Renal cortical epithelial cell (primary cell): Measurements from ENCODE around the gene AMFR. TPM values are rescaled to one million over a fixed set of nuclear protein-coding genes. Genes with fewer than 3 reads are reported as not detected.

Experiments
- DNase-seq: peaks from one replicate; pipeline ENCODE4 v3.0.0-alpha.2; 2011; ENCODE audit warnings: low read depth
- total RNA-seq: library from RNA; depleted of rRNA; stranded (reverse); fragments of >200 nt; gene quantifications from 2 replicates; pipeline ENCODE4 v1.2.3, GENCODE V29; 2014

The AMFR gene
- total RNA-seq, 1 donor from 2014 or later: 415 TPM

DNA sequence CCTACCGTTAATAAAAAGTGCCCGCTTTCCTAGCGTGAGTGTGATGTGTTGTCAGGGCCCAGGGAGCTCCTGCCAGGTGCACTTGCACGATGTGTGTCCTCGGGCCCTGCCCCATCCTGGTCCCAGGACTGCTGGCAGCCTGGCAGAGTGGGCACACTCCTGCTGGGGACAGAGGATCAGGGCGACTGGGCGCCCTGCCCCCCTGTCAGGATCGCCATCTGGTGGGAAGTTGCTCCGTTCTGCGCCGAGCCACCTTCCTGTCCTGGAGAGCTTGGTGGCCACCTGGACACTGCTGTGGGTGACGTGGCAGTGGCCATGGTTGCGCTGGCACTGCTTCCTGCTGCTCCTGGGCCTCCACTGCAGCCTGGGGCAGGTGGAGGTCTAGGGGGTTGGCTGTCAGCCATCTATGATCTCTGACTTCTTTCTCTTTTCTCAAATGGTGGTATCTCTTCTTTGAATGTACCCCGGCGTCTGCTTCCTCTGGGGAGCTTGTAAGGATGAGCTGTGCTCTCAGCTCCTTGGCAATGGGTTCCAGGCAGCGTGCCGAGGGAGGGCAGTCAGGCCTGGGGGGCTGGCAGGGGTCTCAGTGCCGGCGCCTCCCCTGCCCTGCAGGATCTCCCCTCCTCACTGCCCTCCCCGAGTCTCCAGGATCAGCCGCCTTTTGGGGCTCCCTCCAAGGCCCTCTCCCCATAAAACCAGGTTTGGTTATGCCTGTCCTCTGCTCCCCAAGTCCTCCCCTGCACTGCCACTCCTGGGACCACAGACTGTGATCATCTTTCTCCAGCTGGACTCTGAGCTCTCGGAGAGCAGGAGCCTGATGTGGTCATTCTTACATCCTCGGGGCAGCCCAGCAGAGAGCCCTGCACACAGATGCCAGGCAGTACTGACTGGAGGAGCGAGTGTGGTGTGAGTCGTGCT is 76.9 kb downstream of the AMFR start:
- no peak for DNase-seq

DNA sequence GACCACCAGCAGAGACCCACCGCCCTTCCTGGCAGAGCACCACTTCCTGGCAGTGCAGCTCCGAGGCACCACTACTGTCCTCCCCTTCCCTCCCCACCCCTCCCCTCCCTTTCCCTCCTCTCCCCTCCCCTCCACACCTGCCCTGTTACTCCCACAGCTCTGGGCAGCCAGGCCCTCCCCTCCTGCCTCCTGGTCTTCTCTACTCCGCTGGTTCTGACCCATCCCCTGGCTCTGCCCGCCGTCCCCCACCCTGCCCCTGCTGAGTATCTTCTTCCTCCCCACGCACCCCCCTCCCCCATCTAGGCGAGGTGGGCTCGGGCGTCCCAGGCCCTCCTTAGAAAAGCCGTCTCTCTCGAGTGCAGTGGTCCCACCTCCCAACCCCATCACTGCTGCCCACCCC is 77.7 kb downstream of the AMFR start:
- no peak for DNase-seq

DNA sequence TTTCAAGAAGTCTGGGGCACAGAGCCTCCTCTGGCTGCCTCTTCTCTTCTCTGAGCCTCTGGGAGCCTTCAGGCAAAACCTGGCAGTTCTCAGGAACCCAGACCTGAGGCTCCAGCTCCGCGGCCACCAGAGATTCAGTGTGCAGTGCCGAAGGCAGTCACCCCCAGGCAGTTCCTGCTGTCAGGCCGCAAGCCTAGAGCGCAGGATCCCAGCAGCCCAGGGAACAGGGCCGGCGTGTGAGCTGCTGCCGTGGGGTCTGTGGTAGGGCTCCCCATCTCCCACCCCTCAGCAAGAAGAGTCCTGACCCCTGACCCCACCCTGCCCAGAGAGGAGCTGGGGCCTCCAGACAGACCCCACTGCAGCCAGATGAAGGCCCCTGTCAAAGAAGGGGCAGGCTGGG is 78.2 kb downstream of the AMFR start:
- no peak for DNase-seq

DNA sequence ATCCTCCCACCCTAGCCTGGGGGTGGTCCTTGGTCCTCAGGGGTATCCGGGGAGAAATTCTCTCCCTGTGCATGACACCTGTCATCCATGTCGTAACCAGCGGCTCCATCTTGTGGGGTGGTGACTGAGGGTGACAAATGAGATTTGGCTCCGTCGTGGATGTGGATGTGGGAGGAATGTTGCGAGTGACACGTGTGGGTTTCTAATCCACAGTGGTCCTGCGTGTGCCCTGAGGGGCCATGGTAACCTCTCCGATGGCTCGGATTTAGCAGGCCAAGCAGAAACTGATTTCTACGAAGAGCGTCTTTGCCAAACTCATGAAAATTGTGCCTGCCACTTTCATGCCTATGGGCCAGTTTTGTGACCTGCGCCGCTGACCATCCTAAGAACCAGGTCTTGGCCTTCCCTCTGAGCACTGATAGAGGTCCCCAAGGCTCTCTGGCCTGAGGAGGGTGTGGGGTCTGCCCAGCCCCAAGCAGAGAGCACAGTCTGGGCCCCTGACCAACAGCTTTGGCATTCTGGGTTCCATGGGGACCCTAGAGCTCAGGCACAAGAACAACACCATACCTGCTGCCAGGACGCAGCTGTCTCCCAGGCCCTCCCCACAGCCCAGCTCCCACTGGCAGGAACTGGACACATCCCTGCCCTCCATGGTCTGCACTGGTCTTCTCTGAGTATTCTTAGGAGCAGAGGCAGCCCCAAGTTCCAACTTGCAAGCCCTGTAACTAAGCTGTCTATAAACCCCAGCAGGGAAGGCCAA is 79.0 kb downstream of the AMFR start:
- no peak for DNase-seq

DNA sequence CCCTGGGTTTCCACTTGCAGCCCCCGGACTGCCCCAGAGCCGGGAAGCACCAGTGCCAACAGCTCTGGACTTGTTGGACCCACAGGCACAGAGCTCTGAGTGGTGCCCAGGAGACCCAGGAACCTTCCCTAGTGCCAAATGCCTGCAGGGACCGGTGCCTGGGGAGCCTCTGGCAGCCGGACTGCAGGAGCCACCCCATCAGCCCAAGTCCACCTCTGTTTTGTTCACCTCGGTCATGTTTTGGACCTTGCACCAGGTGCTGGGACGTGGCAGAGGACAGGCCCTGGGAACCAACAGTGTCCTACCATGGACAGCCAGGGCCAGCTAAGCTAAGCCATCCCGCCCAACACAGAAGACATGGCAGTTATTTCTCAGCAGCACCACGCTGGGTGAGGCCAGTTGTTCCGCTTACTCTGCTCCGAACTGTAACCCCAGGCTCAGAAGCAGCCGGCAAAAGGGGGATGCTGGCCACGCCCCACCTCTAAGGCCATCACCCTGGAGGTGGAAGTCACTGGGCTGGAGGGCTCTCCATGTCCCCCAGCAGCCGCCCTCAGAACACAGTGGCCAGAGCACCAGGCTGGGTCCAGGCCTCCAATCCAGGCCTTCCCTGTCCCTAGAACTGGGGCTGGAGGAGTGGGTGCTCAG is 79.8 kb downstream of the AMFR start:
- no peak for DNase-seq

DNA sequence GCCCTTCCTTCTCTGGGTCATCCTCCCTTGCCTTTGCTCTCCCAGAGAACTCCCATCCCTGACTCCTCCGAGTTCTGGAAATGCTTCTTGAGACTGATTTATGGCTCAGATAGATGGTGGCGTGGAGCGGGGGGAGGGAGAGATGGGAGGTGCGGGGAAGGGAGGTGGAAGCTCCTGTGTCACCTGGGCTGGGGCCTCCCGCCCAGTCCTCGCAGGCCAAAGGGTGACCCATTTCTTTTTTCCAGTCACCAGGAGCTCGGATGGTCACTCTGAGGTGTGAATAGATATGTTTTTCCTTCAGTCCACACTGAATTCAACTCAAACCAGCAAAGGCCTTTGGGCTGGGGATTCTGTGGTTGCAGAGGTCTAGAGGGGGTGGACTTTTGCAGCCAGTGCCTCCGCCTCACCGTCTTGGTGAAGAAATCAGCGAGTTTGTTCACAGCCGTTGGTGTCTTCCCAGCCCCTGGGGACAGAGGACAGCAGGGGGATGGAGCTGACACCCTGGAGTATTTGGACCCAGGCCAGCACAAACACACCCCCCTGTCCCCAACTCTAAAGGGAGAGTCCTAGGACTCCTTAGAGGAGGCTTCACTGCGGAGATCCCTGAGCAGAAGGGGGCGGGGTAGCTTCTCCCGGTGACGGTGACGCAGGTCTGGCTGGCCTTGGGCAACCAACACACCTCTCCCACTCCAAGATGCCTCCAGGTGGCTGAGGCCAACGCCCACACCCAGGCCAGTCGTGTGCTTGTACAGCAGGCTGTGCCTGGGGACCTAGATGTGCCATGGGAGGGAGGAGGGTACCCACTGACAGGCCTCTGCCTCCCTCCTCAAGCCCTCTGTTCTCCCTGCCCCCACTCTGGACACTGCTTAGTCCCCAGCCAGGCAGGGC is 80.6 kb downstream of the AMFR start:
- no peak for DNase-seq

DNA sequence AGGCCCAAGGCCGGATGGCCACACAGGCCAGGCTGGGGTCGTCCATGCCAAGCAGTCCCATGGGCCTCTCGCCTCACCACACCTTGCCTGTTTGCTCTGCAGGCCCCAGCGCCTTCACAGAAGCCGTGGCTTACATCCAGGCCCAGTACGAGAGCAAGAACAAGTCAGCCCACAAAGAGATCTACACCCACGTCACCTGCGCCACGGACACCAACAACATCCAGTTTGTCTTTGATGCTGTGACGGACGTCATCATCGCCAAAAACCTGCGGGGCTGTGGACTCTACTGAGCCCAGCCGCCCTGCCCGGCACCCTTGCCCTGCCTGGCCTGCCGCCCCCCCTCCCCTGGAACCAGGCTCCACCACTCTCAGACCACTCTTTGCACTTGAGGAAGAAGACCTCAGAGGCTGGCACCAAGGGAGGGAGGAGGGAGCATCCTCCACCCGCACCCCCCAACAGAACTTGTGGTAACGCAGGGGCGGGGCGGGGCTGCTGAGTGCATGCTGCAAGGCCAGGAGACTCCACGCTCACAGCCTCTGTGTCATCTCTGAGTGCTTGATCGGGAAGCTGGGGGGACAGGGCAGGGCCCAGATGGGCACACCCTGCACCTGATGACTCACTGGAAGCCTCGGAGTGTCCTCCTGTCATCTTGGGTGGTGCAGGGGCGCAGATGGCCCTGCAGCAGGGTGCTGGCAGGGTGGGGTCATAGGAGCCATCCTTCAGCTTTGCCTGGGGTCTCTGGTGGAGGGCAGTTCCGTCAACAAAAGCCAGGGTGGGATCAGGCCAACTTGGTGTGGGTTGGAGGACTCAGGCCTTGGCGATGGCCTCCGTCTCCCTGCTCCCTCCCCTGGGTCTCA is 81.5 kb downstream of the AMFR start:
- DNase-seq: no peak

DNA sequence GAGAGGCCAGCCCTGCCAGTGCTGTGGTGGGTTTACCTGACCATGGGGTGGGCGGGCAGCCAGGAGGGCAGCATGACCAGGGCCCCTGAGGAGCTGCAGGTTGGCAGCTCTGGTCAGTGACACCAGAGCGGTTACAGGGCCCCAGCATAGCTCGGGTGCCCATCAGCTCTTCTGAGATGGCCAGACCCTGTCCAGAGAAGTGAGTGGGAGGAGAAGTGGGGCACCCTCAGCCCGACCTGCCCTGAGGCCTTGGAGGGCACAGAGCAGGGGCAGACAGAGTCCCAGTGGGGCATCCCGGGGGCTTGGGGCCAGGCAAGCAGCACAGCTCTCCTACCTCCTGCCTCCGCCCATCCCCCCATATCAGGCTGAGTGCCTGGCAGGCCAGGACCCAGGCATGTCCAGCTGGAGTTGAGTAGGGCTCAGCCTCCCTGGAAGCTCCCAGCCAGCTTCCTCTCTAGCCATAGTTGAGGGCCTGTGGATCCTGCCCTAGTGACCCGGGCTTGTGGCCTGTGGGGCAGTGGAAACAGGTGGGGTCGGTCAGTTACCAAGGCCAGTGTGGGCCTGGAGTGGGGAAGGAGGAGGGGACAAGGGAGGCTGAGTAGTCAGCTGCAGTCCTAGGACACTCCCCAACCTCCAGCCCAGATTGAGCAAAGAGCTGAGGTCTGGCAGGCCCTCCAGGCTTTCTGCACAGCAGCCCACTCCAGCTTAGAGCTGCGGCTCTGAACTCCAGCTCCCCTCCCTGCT is 83.5 kb downstream of the AMFR start:
- DNase-seq: no peak

DNA sequence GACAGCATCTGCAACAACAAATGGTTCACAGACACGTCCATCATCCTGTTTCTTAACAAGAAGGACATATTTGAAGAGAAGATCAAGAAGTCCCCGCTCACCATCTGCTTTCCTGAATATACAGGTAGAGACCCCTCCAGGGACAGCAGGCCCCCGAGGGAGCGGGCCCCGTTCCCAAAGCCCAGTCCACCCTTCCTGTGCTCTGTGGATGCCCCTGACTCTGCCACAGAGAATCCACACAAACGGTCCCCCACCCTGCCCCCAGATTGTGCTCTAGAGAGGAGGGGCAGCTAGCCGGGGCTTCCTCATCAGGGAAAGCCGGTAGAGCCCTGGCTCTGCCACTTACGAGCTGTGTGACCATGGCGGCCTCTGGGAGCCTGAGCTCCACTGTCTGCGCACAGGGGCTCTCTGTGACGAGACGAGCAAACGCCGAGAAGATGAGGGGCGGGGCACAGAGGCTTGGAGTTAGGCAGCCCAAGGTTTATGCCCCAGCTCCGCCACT is 84.4 kb downstream of the AMFR start:
- DNase-seq: no peak

DNA sequence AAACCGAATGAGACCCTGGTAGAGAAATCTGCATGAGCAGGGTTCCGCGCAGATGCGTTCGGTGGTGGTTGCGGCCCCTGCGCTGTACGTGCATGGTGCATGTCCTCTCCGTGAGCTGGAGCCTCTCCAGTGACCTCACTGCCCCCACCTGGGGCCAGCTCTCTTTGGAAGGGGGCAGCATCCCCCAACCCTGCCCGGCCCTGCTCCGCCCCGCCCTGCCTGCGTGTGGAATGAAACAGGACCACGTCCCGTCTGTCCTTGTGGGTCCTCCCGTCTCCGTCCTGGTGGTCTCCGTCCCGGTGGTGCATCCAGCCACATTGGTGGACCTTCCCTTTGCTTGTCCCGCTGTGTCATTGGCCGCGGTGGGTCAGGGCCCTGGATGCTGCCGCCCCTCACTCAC is 84.9 kb downstream of the AMFR start:
- DNase-seq: no peak

DNA sequence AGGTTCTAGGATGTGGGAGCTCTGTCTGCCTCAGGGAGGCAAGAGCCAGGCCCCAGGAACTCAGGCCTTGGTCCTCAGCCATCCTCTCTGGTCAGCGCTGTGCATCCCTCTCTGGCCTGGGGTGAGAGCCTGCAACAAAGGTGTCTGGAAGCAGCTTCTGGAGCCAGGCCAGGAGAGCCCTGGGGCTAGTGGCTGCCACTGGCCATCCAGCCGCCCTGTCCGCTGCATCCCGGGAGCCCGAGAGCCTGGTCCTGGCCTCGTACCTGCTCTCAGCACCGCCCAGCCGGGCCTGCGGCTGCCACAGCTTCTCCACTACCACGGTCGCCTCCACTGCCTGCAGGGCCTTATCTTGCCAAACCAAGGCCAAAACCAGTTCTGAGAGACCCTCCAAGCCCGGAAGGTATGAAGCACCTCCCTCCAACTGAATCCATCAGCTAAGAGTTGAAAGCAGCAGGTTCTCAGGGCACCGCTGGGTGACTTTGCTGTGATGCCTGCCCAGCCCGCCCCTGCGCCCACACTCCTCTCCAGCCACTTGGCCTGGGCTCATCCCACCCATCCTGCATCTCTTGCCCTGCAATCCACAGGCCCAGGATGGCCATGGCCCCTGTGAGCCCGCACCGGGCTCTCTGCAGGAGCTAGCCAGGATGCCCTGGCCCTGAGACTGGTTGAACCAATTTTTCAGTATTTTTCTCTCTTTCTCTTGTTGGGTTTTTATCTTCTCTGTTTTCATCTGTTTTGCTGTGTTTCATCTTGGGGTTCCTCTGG is 85.7 kb downstream of the AMFR start:
- DNase-seq: no peak

DNA sequence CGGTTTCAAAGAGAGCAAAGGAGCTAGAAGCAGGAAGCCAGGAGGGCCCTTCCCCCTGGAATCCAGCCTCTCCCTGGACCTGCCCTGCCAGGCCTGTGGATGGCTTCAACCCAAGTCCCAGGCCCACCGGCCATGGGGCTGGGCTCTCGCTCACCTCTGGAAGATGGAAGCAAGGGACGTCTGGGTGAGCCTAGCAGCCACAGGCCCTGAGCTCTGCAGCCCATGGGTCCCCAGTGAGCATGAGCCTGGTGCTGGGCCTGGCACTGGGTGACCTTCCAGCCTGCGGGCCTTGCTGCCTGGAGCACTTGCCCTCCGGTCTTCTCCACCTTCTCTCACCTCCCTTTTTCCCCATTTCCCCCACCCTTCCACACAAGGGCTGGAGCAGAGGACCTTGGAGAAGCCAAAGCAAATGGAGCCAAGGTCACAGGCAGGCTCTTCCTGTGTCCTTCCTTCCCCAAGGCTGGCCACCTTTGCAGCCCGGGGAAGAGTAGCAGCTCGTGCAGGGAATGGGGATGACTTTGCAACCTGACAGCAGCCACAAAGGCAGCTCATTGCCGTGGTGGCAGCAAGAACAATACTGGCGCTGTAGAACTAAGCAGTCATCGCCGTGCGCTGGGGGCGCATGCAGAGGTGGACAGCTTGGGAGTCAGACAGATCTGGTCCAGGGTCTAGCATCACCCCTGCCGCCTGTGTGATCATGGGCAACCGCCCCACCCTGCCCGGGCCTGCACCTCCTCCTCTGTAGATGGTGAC is 86.6 kb downstream of the AMFR start:
- DNase-seq: no peak

DNA sequence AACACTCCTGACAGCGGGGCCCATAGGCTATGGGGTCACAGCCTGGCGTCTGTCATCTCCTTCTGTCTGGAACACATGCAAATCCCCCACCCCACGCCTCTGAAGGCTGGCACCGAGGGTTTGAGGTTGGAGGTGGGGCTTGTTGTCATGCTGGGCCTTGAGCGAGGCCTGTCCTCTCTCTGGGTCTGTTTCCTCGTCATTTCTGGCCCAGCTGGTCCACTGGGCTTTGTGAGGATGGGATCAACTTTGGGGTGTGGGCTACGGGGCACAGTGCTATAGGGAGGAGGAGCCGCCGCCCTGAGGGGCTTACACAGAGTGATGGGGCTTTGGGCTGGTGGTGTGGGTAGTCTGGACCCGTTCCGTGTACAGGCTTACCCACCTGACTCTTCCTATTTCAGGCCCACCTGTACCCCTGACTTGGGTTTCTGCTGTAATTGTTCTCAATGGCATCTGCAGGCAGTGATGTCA is 87.5 kb downstream of the AMFR start:
- no peak for DNase-seq

DNA sequence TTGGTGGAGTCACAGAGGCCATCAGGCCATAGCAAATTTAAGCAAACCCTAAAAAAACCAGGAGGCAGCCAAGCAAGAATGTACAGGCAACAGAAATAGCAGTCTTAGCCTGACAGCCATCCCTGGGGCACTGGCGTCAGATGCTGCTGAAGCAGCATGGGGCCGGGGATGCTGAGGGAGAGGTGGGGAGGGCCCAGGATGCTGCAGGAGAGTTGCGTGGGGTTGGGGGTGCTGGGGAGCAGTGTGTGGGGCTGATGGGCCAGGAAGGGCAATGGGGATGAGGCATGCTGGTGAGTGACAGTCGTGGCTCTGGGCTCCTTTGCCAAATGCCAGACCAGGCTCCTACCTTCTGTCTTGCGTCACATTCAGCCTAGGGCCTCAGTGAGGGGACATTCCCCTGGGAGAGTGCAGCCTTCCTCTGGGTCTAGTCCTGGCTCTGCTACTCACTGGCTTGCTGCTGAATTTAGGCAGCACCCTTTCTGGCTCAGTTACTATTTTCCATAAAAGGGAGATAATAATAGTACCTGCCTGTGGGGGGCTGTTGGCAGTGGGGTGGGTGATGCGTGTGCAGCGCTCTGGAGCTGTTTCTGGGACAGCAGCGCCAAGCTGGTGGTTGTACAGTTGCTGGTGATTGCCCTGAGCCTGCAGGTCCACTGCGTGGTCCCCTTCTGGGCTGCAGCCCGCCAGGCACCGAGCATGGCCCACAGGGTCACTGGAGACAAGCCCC is 88.1 kb downstream of the AMFR start:
- DNase-seq: no peak

DNA sequence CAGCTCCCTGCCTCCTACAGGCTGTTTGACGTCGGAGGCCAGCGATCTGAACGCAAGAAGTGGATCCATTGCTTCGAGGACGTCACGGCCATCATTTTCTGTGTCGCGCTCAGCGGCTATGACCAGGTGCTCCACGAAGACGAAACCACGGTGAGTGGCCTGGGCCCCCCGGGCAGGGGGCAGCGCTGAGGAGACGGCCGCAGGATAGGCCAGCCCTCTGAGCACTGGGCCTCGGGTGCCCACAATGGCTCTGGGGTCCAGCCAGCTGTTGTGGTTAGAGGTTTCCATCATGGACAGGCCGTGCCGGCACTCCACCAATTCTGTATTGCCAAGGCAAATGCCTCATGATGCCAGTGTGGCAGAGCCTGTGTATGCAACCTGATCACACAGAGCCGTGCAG is 88.6 kb downstream of the AMFR start:
- no peak for DNase-seq

DNA sequence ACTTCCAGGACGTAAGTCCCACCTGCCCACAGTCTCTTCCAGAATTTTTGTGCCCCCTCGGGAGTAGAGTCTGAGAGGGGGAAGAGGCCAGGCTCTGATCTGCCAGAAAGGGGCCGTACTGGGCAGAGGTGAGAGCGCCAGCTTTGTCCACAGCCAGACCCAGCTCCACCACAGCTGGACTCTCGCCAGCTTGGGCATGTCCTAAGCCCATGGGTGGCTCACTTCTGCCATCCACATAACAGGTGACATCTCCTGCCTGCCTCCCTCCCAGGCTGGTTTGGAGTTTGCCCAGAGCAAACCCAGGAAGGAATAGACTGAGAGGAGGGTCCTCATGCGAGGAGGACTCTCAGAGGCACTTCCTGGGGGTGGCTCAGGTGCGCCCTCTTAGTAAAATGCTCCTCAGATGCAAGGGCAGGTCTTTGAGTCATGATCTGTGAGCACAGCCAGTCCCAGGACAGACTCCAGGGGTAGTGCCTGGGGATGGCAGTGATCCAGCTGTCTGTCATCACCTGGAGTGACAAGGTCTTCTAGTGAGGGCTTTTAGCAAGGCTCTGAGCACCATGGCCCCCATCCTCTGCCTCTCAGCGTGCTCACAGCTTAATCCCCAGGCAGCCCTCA is 89.2 kb downstream of the AMFR start:
- DNase-seq: peak; percentile 15

DNA sequence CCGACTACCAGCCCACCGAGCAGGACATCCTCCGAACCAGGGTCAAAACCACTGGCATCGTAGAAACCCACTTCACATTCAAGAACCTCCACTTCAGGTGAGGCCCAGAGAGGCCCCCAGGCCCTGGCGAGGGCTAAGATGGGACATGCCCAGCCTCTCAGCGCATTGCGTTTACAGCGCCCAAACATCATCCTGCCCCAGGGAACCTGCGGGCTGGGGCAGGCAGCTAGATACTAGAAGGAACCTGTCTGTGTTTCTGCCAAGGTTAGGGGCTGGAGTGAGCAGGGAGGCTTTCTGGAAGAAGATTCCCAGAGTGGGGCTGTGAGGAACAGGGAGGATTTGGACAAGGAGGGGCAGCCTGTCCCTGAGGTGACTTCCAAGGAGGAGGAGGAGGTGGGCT is 90.6 kb downstream of the AMFR start:
- no peak for DNase-seq
